ENCODE results near the gene RSPH9.

Gene RSPH9

GRCh38 chr6:43710576-43710975 is 65.7 kb downstream of the RSPH9 start:
- no peak for DNase-seq (ENCODE audit: low read depth in 2 of 2)

DNA sequence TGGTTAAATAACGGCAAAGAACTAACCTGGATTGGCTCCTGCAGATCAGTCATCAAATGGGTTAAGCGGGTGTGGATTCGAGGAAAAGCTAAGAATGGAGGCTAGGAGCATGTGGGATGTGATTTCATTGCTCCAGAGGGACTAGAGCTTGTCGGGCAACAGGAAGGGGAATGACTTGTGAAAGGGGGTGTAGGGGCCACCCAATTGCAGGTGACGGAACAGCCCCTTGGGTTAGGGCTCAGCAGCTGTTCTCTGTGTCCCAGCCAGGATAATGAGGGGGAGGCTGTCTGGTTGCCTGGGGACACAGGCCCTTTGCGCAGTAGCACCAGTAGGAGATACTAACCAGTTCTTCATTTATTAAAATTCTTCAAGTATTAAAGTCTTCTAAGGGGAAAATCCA is 67.7 kb downstream of the RSPH9 start:
- DNase-seq (ENCODE audit: low read depth in 2 of 2), result no peak

DNA sequence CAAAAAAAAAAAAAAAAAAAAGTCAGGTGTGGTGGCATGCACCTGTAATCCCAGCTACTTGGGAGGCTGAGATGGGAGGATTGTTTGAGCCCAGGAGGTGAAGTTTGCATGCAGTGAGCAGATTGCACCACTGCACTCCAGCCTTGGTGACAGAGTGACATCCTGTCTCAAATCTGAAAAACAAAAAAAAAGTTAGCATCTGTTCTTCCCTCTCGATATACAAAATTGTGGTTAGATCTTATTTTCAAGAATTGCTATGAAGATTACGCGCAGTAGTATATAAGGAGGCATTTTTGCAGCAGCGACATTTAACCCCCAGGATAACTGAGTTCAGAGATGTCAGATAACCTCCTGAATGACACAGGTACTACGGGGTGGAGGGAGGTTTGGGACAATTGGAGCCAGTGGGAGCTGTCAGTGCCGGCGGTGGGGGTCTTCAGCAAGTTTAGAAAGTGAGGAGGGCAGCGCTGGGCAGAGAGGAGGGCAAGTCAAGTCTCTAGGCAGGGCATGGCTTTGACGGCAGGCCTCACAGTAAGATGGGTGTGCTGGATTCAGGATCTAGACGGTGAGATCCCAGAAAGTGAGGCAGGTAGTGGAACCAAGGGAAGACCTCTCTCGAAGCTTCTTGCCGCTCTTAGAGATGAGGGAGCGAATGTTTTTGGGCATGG is 68.9 kb downstream of the RSPH9 start:
- DNase-seq (ENCODE audit: low read depth in 2 of 2), result no peak

- DNase-seq (ENCODE audit: low read depth in 2 of 2), result no peak
Observed at GRCh38 chr6:43714311-43715055, 69.6 kb downstream of the RSPH9 start.

DNA sequence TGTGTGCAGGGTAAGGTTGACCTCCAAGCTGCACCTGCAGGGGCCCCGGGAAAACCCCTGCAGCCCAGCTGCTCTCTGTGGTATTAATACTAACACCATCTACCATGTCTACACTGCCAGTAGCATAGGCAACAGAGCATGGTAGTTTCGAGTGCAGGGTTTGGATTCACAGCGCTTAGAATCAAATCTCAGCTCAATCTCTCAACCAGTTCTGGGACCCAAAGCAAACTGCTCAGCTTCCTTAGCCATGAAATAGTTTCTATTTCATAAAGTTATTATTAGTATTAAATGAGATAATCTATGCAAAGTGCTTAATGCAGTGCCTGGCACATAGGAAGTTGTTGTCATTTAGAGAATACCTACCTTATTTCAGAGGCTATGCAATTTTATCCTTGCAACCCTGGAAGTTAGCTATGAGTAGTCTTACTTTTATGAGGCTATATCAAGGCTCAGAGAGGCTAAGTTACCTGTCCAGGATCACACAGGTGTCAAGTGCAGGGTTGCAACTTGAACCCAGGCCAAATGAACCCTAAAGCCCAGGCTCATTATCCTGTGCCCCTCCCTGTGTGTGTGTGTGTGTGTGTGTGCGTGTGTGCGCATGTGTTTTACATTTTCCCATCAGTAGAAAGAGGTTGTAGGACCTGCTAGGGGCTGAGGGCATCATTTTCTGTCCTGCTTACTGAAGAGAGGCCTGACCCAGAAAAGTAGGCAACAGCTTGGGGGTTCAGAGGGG is 70.4 kb downstream of the RSPH9 start:
- DNase-seq (ENCODE audit: low read depth in 2 of 2), result no peak

DNA sequence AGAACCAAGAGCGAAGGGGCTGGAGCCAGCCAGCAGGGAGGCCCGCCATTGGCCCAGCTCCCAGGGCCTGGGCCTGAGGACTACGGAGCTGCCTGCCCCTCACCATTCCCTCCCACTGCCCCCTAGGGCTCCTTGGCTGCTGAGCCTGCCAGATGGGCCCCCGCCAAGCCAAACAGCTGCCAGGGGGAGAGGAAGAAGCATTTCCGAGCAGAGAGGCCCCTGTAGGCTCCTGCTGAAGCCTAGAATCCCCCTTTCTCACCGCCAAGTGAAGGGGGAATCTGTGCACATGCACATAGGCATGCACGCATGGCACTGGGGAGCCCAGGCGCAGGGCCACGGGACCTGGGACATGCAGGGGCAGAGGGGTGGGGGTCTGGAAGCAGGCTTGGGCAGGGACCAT is 71.3 kb downstream of the RSPH9 start:
- DNase-seq (ENCODE audit: low read depth in 2 of 2), result no peak

DNA sequence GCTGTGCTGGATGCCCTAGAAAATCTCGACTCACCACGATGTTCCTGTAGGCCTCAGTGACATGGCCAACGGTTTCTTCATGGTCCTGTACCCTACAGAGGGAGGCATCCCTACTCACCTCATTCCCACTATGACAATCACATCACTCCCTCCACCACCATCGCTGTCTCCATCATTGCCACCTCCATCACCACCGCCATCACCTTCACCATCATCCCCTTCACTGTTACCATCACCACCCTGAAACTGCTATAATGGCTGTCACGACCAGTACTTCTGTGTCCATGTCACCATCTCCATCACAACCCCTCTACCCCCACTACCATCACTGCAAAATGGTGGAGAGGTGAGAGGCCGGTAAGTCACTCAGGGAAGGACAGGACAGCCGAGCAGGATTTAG is 72.6 kb downstream of the RSPH9 start:
- DNase-seq (ENCODE audit: low read depth in 2 of 2), result no peak

- no peak for DNase-seq (ENCODE audit: low read depth in 2 of 2)
Observed at GRCh38 chr6:43717822-43718221, 73.0 kb downstream of the RSPH9 start.

DNA sequence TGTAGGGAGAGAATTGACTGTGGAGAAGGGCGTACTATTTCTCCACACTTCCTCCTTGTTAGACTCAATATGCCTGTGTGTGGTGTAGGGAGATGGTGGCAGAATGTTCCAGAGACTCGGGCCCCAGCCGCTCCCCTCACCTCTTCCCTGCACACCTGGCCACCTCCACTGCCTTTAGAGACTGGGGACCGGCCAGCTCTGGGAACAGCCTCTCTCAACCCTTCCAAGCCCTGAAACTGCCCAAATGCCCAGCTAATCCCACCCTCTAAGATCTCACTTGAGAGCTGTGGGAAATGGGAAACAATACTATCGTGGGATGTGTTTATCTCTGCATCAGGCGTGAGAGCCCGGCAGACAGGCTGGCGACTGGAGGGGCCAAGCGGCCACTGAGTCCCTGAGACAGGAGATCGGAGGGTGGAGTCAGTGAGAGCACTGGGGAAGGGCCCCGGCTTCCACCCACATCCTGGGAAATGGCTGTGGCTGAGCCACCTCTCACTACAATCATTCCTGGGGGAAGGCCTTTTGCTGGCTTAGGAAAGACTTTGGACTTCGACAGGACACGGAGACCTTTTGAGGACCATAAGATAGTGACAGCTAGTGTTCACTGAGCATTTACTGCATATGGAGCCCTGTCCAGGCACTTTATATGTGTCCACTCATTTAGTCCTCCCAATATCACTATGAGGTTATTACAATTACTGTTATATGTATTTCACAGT is 73.7 kb downstream of the RSPH9 start:
- DNase-seq (ENCODE audit: low read depth in 2 of 2), result no peak

- no peak for DNase-seq (ENCODE audit: low read depth in 2 of 2)
Observed at GRCh38 chr6:43719511-43719910, 74.7 kb downstream of the RSPH9 start.

DNA sequence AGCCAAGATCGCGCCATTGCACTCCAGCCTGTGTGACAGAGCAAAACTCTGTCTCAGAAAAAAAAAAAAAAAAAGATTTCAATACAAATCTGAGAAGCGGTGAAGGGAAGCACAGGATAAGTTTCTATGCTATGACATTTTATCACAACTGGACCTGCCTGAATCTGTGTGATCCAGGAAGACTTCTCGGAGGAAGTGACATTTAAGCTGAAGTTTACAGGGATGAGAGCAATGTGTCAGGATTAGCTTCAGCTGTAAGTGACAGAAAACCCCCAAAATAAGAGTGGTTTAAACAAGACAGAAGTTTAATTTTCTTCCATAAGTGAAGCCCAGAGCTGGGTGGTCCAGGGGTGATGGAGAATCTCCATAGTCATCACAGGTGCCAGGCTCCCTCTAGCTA is 76.2 kb downstream of the RSPH9 start:
- DNase-seq (ENCODE audit: low read depth in 2 of 2), result no peak
